Loucy (cell line): ENCODE results near the gene CCKAR.

Experiments used
- CTCF ChIP-seq: fragments of 200-600 bp; sonication (generic); conservative IDR thresholded peaks from 2 replicates; pipeline ENCODE4 v1.5.1; 2014; ENCODE audit warnings: mild to moderate bottlenecking, antibody characterized with exemption, low read length
- EZH2phosphoT487 ChIP-seq: fragments of 200-600 bp; IDR thresholded peaks from 2 replicates; pipeline ENCODE4 v1.6.1; 2018; ENCODE audit warnings: antibody characterized with exemption, mild to moderate bottlenecking, moderate library complexity, borderline replicate concordance

- no peak for TF ChIP-seq CTCF
- TF ChIP-seq EZH2phosphoT487: no peak
Observed at GRCh38 chr4:26463386-26463785, 26.9 kb downstream of the CCKAR start.
